Stromal cell of bone marrow (primary cell): ENCODE results near the gene C1orf21.

ENCODE experiments used
- DNase-seq: peaks from one replicate; pipeline ENCODE4 v3.0.0-alpha.2; 2012; ENCODE audit warnings: low read depth

The C1orf21 gene

DNA sequence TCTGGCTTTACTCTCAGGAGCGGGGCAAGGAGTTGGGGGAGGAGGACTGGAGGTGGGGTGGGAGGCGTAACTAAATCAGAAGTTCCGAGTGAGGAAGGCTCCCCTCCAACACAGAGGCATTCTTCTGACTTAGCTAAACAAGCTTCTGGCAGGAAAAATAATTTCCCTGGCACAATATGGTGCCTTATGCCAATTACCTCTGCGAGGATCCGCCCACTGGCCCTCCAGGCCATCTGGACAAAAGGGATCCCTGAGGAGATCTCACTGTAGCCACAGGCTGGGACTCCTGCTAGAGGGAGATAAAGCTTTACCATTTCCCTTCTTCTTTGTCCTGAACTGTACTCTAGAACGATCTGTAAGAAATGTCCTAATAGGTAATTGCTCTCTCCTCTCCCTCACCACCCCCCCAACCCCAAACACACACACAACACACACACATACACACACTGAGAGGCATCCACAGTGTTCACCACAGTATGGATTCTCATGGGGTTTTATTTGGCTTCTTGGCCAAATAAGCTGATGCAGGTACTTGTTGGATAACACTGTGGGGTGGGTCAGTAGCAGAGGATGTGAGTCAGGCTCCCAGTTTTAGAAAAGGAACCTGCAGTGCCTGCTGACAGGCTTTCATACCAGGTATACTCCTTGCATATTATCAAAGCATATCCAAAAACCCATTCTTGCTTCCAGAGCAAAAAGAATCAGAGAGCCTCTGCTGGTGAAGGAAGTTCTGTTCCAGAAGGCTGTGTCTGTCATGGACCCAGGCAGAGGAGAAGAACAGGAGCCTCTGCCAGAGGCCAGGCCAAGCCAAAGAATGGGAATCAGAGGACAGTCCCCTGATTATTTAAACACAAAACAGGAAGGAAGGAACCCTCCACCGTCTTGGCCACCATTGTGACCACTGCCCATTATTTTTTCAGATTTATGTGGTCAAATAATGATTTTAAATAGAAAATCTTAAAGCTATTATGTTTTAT is 169.1 kb downstream of the C1orf21 start:
- DNase-seq, result no peak

GRCh38 chr1:184556665-184557064 is 169.8 kb downstream of the C1orf21 start:
- no peak for DNase-seq

GRCh38 chr1:184557423-184558347 is 170.9 kb downstream of the C1orf21 start:
- no peak for DNase-seq

GRCh38 chr1:184558691-184559090 is 171.9 kb downstream of the C1orf21 start:
- DNase-seq, result no peak

DNA sequence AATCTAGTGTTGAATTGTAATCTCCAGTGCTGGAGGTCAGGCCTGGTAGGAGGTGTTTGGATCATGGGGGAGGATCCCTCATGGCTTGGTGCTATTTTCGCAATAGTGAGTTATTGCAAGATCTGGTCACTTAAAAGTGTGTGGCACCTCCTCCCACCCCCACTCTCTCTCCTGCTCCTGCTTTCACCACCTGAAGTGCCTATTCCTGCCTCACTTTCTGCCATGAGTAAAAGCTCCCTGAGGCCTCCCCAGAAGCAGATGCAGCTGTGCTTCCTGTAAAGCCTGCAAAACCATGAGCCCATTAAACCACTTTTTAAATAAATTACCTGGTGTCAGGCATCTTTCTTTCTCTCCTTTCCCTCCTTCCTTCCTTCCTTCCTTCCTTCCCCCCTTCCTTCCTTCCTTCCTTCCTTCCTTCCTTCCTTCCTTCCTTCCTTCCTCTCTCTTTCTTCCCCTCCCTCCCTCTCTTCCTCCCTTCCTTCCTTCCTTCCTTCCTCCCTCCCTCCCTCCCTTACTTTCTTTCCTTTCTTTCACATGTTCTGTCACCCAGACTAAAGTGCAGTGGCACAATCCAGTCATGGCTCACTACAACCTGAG is 172.4 kb downstream of the C1orf21 start:
- no peak for DNase-seq

DNA sequence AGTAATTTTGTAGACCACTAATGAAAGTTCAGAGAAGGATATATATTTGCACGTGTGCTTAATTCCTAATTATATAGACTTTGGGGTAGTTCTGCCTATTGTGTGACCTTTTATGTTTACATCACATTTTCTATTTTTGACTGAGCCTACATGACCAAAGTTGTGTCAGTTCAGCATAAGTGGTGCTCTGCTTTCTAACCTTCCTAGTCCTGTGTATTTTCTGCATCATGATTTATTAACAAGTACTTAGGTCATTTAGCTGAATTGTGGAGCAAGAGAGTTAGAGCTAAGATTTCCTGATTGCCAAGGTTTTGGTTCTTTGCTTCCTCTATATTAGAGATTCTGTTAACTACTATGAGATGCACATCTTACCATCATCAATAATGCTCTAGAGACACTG is 176.0 kb downstream of the C1orf21 start:
- DNase-seq, result no peak

GRCh38 chr1:184563308-184563707 is 176.5 kb downstream of the C1orf21 start:
- no peak for DNase-seq

DNA sequence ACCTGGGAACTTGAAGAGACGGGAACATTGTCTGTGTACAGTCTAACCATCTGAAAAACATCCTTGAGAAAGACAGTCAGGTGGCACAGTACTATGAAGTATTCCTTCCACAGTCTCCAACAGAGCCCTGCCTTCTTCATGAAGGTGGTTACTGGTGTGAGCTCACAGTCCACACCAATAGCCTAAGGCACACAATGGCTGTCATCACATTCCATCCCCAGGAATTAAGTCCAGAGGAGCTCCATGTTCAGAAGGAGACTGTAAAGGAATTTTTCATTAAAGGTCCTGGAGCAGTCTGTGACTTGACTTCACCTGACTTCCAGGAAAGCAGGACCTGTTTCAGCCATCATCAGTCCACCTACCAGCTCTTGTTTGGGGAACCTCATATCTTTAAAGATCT is 180.2 kb downstream of the C1orf21 start:
- DNase-seq, result no peak

- no peak for DNase-seq
These were observed 180.8 kb downstream of the C1orf21 start for GRCh38 chr1:184567637-184568036.

- DNase-seq, result no peak
These were observed 181.3 kb downstream of the C1orf21 start for GRCh38 chr1:184568148-184568547.

GRCh38 chr1:184569106-184569505 is 182.3 kb downstream of the C1orf21 start:
- no peak for DNase-seq

- DNase-seq, result no peak
These were observed 187.8 kb downstream of the C1orf21 start for GRCh38 chr1:184574588-184574987.

DNA sequence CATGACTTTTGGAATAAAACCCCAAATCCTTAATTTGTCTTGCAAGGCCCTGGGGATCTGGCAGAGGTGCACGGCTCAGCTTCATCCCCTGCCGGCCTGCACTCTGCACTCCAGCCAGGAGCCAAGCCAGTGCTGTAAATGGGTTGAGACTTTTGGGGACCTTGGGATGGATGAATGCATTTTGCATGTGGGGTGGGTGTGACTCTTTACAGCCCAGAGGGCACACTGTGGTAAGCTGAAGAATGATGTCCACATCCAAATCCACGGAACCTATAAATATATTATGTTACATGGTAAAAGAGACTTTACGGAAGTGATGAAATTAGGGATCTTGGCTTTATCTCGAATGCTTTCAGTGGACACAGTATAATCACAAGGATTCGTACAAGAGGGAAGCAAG is 190.0 kb downstream of the C1orf21 start:
- DNase-seq, result no peak

DNA sequence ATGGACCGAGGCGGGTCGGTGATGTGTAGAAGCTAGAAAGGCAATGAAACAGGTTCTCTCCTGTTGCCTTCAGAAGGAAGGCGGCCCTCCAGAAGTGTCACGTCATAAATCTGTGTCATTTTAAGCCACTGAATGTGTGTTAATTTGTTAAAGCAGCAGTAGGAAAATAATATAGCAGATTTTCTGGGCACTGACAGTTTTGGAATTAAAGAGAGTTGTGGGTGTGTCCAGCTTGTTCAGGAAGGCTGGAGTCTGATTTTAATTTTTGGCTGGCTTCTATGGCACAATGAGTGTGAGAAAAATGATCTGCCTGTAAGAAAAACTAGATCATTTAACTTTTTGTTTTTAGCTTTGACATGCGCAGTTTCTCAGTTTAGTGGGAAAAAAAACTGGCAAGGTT is 190.5 kb downstream of the C1orf21 start:
- DNase-seq, result peak; percentile 17

- DNase-seq, result no peak
These were observed 195.6 kb downstream of the C1orf21 start for GRCh38 chr1:184582411-184582810.

GRCh38 chr1:184583849-184584248 is 197.0 kb downstream of the C1orf21 start:
- DNase-seq, result no peak

- DNase-seq, result no peak
These were observed 201.9 kb downstream of the C1orf21 start for GRCh38 chr1:184588701-184589100.

- DNase-seq, result no peak
These were observed 203.4 kb downstream of the C1orf21 start for GRCh38 chr1:184590163-184590750.

- DNase-seq, result no peak
These were observed 206.8 kb downstream of the C1orf21 start for GRCh38 chr1:184593597-184593996.

DNA sequence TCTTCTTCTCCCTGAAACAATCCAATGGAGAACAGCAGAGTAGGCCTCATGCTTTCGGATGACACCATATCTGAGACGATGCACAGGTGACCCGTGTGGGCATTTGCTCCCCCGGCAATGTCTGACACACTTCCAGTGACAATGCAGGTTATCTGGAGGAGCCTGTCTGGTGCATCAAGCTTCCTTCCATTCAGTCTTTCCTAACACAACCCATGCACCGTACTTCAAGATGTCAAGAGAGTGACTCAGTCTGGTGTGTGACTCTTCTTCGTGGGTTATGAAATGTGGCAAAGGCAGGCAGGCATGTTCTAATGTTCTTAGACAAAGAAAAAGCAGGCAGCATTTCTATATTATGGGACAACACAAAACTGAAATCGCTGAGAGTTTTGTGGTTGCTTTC is 208.8 kb downstream of the C1orf21 start:
- DNase-seq, result peak; percentile 50

DNA sequence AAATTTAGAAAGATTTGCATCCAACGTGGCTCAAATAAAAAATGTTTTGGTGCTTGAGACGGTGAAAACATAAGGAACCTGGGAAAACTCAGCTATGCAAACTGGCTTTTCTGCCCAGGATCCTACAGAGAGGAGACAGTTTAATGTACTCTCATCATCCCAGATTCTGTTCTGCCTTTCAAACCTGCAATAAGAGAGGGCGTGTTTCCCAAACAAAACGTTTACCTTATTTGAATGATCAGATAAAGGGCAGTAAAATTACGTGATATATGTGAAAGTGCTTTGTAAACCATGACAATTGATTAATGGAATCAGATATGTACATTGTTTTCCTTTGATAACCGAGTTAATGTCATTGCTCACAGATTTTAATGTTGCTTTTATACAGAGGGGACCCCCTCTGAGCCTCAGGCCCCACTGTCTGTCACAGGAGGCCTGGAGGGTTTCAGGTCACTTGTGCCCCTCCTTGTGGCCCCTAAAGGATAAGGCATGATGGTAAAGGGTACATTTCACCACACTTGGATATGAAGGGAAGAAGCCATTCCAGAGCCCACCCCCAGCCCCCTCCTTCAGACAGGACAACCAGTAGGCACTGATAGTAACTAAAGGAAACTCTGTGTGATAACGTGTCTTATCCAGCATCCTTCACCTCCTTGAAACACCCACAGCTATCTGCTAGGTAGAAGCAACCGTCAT is 210.3 kb downstream of the C1orf21 start:
- DNase-seq, result no peak
